GM12801 (cell line): ENCODE data around the gene ANP32A.

ENCODE experiments used
- CTCF ChIP-seq: IDR thresholded peaks from one replicate; pipeline ENCODE4 v1.5.1; 2011; ENCODE audit warnings: control low read depth; ENCODE audit not compliant: insufficient read length; ENCODE audit errors: extremely low read depth

Gene ANP32A

GRCh38 chr15:68775671-68776476, 44.8 kb downstream of the ANP32A start:
- no peak for TF ChIP-seq CTCF

- no peak for TF ChIP-seq CTCF
These were observed 45.5 kb downstream of the ANP32A start for GRCh38 chr15:68775236-68775577.

GRCh38 chr15:68774521-68775235, 46.0 kb downstream of the ANP32A start:
- TF ChIP-seq CTCF: no peak

- no peak for TF ChIP-seq CTCF
These were observed 46.6 kb downstream of the ANP32A start for GRCh38 chr15:68774120-68774519.

GRCh38 chr15:68773036-68773435, 47.7 kb downstream of the ANP32A start:
- TF ChIP-seq CTCF: no peak

- no peak for TF ChIP-seq CTCF
These were observed 50.5 kb downstream of the ANP32A start for GRCh38 chr15:68770216-68770615.

GRCh38 chr15:68769702-68770101, 51.0 kb downstream of the ANP32A start:
- TF ChIP-seq CTCF: no peak
